Body of pancreas (tissue), 4 donors: ENCODE measurements around the gene ERICH2. TPM values are rescaled to one million over a fixed set of nuclear protein-coding genes. Genes with fewer than 3 reads are reported as not detected.

ENCODE experiments used
- ATAC-seq: fragments of 150-250 bp; one replicate; pipeline ENCODE4 v1.9.1; 2016
- DNase-seq, 4 donors: peaks; one replicate each; pipeline ENCODE4 v3.0.0-alpha.2; 2019
- H3K27ac ChIP-seq, 4 donors: fragments of 200-600 bp; sonication (generic); 1 replicate in 3 of 4; 2 replicates in 1 of 4; pipeline versions ENCODE4 v1.5.1 to v1.6.1; 2016 to 2019; ENCODE audit warnings: mild to moderate bottlenecking in 1 of 4, mixed read lengths in 1 of 4, moderate library complexity in 1 of 4
- H3K27me3 ChIP-seq, 2 donors: fragments of 200-600 bp; sonication (generic); one replicate each; pipeline ENCODE4 v1.6.0; 2016; ENCODE audit warnings: mild to moderate bottlenecking in 1 of 2
- H3K36me3 ChIP-seq, 2 donors: fragments of 200-600 bp; sonication (generic); replicated peaks in 1 of 2; 2 replicates each; pipeline ENCODE4 v1.5.1; 2016; ENCODE audit warnings: low read depth in 2 of 2; ENCODE audit not compliant: insufficient read depth in 1 of 2
- H3K4me1 ChIP-seq: fragments of 200-600 bp; sonication (generic); one replicate; pipeline ENCODE4 v1.6.0; 2016
- H3K4me3 ChIP-seq, 2 donors: fragments of 200-600 bp; sonication (generic); 1 replicate in 1 of 2; 2 replicates in 1 of 2; pipeline ENCODE4 v1.5.1; 2016 to 2019
- H3K9me3 ChIP-seq, 3 donors: fragments of 200-600 bp; sonication (generic); 1 replicate in 2 of 3; 2 replicates in 1 of 3; pipeline ENCODE4 v1.5.1; 2016
- POLR2A ChIP-seq, 3 donors: fragments of 450-650 bp; IDR thresholded peaks; one replicate each; pipeline ENCODE4 v1.6.1; 2016; ENCODE audit warnings: antibody characterized with exemption in 3 of 3, mild to moderate bottlenecking in 2 of 3
- WGBS, 2 donors: methylation state at CpG; one replicate each; pipeline ENCODE4 v1.1.5; 2017; 5-methylcytosine and 5-hydroxymethylcytosine counted together
- intact Hi-C: fragments of 100-400 bp; cut with DNase I; formaldehyde crosslinking; loops from one replicate; pipeline ENCODE4 v1.15.1; 2023
- total RNA-seq, 2 donors: library from RNA; depleted of rRNA; stranded (reverse); fragments of >200 nt; gene quantifications; one replicate each; pipeline ENCODE4 v1.1.0, GENCODE V29; 2016
- TF ChIP-seq, protein P1 (sequence below), 7 experiments: fragments of 450-650 bp in 4 of 7; fragments of 200-600 bp in 3 of 7; sonication (generic) in 3 of 7; IDR thresholded peaks; one replicate each; pipeline ENCODE4 v1.5.1; 2016 to 2019; ENCODE audit warnings: antibody characterized with exemption in 7 of 7

Gene ERICH2
- total RNA-seq, 2 donors from 2014 or later, result not detected

DNA sequence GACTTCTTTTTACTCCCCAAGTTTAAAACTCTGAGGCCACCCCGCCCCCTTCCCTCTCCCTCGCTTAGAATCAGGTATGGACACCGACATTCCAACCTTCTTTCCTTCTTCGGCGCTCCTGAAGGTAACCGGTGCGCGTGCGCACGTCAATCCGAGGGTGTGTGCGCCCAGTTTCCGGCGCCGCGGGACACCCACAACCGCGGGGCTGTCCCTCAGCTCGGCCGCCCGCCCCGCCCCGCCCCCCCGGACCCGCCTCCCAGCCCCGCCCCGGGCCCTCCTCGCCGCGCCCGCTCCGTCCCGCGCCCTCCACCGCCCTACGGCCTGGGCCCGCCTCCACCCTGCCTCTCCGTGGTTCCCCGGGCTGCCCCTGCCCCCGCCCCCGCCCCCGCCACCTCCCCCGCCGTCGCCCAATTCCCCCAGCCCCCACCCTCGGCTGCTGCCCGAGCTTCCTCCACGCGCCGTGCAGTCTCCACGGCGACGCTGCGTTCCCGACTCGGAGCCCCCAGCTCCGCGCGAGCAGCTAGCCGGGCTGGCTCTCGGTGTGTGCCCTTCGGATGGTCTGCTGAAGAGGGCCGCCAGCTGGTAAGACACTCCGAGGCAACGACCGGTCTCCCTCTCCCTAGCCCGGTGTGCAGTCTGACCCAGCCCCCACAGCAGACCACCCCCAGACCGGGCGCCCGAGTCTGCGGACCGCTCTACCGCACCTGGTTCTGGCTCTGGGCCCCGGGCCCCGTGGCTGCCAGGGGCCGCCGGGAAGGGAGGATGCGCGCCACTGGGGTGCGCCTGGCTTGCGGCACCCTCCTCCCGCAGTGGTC, 635 bp downstream of the ERICH2 start:
- ATAC-seq, result peak; percentile 92
- peaks cover 24% of the 10 kb centered on the region for H3K4me1 ChIP-seq
- intact Hi-C loops, result no loop called here

DNA sequence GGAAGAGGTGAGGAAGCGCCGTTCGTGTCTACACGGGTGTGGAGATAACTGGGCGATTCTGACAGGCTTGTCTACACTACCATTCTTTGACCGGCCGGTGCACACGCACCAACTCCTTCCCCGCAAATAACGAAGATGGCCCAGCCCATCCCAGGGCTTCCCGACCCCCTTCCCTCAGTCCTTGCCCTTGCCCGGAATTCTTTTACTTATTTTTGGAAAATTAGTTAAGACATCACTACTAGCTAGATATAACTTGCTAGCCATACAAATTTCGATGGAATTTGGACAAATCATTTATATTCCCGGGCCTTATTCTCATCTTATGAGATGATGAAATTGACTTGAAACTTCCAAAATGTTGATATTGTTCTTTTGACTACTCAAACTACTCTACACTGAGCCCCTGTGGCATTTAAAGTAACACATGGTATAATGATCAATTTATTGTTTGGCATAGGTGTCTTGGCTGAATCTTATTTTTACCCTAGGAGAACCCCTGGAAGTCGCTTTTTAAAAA, 1.3 kb downstream of the ERICH2 start:
- Histone ChIP-seq H3K4me1 (peaks cover 24% of the 10 kb centered on the region), H3K27ac (peak overlapping the region in 3 of 4 donors; percentile 56 to 85 (median 71)), H3K4me3 (peak overlapping the region; percentile 27 to 80), H3K27me3 (no peaks in the 10 kb centered on the region), H3K9me3 (no peaks in the 10 kb centered on the region), H3K36me3 (no peaks in the 10 kb centered on the region)
- DNase-seq, result no peak
- TF ChIP-seq POLR2A (IDR thresholded peaks at IDR 0.05), result no peak
- TF ChIP-seq, protein P1, sequence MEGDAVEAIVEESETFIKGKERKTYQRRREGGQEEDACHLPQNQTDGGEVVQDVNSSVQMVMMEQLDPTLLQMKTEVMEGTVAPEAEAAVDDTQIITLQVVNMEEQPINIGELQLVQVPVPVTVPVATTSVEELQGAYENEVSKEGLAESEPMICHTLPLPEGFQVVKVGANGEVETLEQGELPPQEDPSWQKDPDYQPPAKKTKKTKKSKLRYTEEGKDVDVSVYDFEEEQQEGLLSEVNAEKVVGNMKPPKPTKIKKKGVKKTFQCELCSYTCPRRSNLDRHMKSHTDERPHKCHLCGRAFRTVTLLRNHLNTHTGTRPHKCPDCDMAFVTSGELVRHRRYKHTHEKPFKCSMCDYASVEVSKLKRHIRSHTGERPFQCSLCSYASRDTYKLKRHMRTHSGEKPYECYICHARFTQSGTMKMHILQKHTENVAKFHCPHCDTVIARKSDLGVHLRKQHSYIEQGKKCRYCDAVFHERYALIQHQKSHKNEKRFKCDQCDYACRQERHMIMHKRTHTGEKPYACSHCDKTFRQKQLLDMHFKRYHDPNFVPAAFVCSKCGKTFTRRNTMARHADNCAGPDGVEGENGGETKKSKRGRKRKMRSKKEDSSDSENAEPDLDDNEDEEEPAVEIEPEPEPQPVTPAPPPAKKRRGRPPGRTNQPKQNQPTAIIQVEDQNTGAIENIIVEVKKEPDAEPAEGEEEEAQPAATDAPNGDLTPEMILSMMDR (IDR thresholded peaks at IDR 0.05), result no peak
- WGBS, 2 donors, result 7 to 8% methylated on average over 15 of the region's 15 CpGs
- intact Hi-C loops, result no loop called here
- no peak for ATAC-seq

More for the DNA sequence above, 635 bp downstream of the ERICH2 start:
- Histone ChIP-seq H3K27me3 (no peaks in the 10 kb centered on the region), H3K27ac (peak overlapping the region; percentile 73 to 85 (median 80)), H3K36me3 (no peaks in the 10 kb centered on the region), H3K9me3 (no peaks in the 10 kb centered on the region), H3K4me3 (peak overlapping the region; percentile 27 to 80)
- DNase-seq, result peak; percentile 86 to 91 (median 89)
- 0% methylated on average over 14 to 65 of the region's 82 CpGs for WGBS, 2 donors
- TF ChIP-seq, protein P1 (IDR thresholded peaks at IDR 0.05), result peak in 2 of 7 experiments; percentile 5 to 12
- peak; percentile 13 to 72 (median 71) for TF ChIP-seq POLR2A (IDR thresholded peaks at IDR 0.05)

DNA sequence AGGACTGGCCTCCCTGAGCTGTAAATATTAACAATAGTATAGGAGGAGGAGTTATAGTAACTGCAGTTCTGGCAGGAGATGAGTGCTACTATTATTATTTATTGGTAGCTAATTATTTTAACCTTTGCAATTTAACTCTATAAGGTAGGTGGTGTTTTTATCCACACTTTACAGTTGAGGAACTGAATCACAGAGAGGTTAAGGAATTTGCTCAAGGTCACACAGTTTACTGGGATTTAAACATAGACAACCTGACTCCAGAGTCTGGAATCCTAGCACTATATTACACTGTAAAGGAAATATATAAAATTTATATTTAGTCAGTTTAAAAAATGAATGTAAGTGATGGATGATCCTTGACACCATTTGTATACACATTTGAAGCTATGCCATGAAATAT, 2.1 kb downstream of the ERICH2 start:
- DNase-seq (no peak), ATAC-seq (no peak)
- intact Hi-C loops, result no loop called here
- Histone ChIP-seq H3K27me3 (no peaks in the 10 kb centered on the region), H3K4me1 (peaks cover 16% of the 10 kb centered on the region), H3K27ac (no peak overlapping the region), H3K4me3 (no peak overlapping the region), H3K9me3 (no peaks in the 10 kb centered on the region), H3K36me3 (no peaks in the 10 kb centered on the region)
- TF ChIP-seq, protein P1 (IDR thresholded peaks at IDR 0.05), result no peak
- TF ChIP-seq POLR2A (IDR thresholded peaks at IDR 0.05), result no peak

DNA sequence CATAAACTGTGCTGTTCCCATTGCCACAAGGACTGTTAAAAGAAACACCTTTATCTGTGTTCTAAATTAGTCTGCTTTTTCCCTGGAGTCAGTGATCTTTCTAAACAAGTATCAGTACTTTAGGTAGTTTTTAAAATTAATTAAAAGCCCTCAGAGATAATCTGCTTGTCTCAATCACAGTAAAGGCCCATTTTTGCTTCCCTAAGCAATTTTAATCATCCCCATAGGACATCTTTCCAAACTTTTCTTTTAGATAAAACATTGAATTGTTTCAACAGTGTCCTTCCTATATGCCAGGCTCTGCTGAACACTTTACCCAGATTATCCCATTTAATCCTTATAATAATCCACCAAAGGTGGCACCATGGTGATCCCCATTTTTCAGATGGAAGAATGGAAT, 3.9 kb downstream of the ERICH2 start:
- DNase-seq, result no peak
- no peak overlapping the region for H3K4me3 ChIP-seq
- intact Hi-C loops, result no loop called here
- no peak for TF ChIP-seq POLR2A (IDR thresholded peaks at IDR 0.05)
- TF ChIP-seq, protein P1 (IDR thresholded peaks at IDR 0.05), result no peak
- ATAC-seq, result no peak
- H3K27ac ChIP-seq, result no peak overlapping the region
- H3K4me1 ChIP-seq, result peaks cover 16% of the 10 kb centered on the region
- H3K36me3 ChIP-seq, result no peaks in the 10 kb centered on the region
- no peaks in the 10 kb centered on the region for H3K27me3 ChIP-seq
- no peaks in the 10 kb centered on the region for H3K9me3 ChIP-seq
